ENCODE data around the gene EIPR1. TPM values are rescaled to one million over a fixed set of nuclear protein-coding genes. Genes with fewer than 3 reads are reported as not detected.

The EIPR1 gene
- total and polyA plus RNA-seq, 2 donors (not counting 3 experiments of a cell fraction or from before 2014, with no cell fraction given): 30.8 to 57.3 TPM

- ChIA-PET CTCF (no interaction called here), POLR2A (no interaction called here)
- dilution Hi-C loops (cut with MboI; ENCODE audit: extremely low pct_ligation_motif_present, low sequenced_read_pairs) (no loop called here), intact Hi-C loops (cut with micrococcal nuclease) (no loop called here)
- DNase-seq (ENCODE audit: low read depth, low spot score) (no peak), FAIRE-seq (no peak)
- Histone ChIP-seq H4K20me1 (replicated peaks; ENCODE audit: control insufficient read depth, extremely low read depth, insufficient read depth, low read length) (no peaks in the 10 kb centered on the region), H3K79me2 (ENCODE audit: control insufficient read depth, insufficient read depth, low read length) (no peaks in the 10 kb centered on the region), H3K4me2 (ENCODE audit: insufficient read depth, low read length) (no peak overlapping the region), H3K9me1 (replicated peaks; ENCODE audit: control insufficient read depth, extremely low read depth, insufficient read depth, low read length) (no peaks in the 10 kb centered on the region), H3K9me3 (replicated peaks; ENCODE audit: control insufficient read depth, insufficient read depth, low read length) (no peaks in the 10 kb centered on the region), H3K27ac (ENCODE audit: insufficient read depth, low read depth, low read length) (no peak overlapping the region), H3K36me3 (ENCODE audit: control insufficient read depth in 2 of 2, extremely low read depth in 1 of 2, insufficient read depth in 2 of 2, low read length in 2 of 2) (no peaks in the 10 kb centered on the region), H3K4me3 (replicated peaks in 1 of 3; ENCODE audit: insufficient read depth in 1 of 3, low read depth in 1 of 3, low read length in 3 of 3) (no peak overlapping the region), H3K27me3 (ENCODE audit: control insufficient read depth in 2 of 2, insufficient read depth in 2 of 2, low read length in 2 of 2) (no peaks in the 10 kb centered on the region), H3K9ac (replicated peaks; ENCODE audit: extremely low read depth, insufficient read depth, low read length) (no peak overlapping the region), H3K4me1 (ENCODE audit: control insufficient read depth, extremely low read depth, insufficient read depth, low read length) (no peaks in the 10 kb centered on the region), H2AFZ (ENCODE audit: low read depth, low read length) (no peak overlapping the region)
- TF ChIP-seq, protein P1, sequence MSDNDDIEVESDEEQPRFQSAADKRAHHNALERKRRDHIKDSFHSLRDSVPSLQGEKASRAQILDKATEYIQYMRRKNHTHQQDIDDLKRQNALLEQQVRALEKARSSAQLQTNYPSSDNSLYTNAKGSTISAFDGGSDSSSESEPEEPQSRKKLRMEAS (IDR thresholded peaks at IDR 0.05; ENCODE audit: insufficient read depth, insufficient read length): no peak
- TF ChIP-seq POLR2A (IDR thresholded peaks at IDR 0.05; ENCODE audit: low read depth, low read length) (no peak), POLR2AphosphoS5 (IDR thresholded peaks at IDR 0.05; ENCODE audit: insufficient read depth, low read depth, low read length) (no peak), GATA2 (IDR thresholded peaks at IDR 0.05; ENCODE audit: insufficient read depth, insufficient read length, low read depth, low read length) (no peak), FOS (IDR thresholded peaks at IDR 0.05; ENCODE audit: borderline replicate concordance, insufficient read depth, low read length) (no peak)
- BruUV-seq (replicated peaks): no TSS peak
These were observed 99.7 kb downstream of the EIPR1 start for GRCh38 chr2:3277748-3278520.

DNA sequence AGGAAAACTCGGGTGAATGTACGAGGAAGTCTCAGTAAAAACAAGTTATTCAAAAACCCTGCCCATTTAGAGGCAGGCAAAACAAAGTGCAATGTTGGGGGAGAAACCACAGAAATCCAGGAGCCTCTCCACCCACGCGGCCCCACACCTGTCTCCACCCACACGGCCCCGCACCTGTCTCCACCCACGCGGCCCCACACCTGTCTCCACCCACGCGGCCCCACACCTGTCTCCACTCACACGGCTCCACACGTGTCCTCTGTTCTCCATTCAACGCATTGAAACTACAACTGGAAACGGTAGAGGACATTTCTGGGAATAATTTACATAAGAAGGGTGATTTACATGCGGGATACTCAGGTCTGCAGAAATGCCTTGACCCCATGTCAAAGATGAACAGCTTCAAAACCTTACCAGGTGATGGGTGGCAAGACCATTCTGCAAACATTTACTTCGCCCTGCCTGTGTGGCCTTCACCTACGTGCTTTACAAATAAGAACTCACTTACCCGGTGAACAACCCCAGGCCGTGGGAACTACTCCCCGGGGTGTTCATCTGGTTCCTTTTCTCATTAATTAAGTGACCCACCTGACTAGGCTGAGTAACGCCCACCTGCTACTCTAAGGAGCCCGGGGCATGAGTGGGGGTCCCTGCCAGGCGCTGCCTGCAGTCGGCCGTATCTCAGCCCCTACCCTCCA is 100.4 kb downstream of the EIPR1 start:
- Histone ChIP-seq H4K20me1 (replicated peaks; ENCODE audit: control insufficient read depth, extremely low read depth, insufficient read depth, low read length) (no peaks in the 10 kb centered on the region), H3K4me3 (replicated peaks in 1 of 3; ENCODE audit: insufficient read depth in 1 of 3, low read depth in 1 of 3, low read length in 3 of 3) (no peak overlapping the region), H2AFZ (ENCODE audit: low read depth, low read length) (no peak overlapping the region), H3K9ac (replicated peaks; ENCODE audit: extremely low read depth, insufficient read depth, low read length) (no peak overlapping the region), H3K79me2 (ENCODE audit: control insufficient read depth, insufficient read depth, low read length) (no peaks in the 10 kb centered on the region), H3K36me3 (ENCODE audit: control insufficient read depth in 2 of 2, extremely low read depth in 1 of 2, insufficient read depth in 2 of 2, low read length in 2 of 2) (no peaks in the 10 kb centered on the region), H3K27ac (ENCODE audit: insufficient read depth, low read depth, low read length) (no peak overlapping the region), H3K9me3 (replicated peaks; ENCODE audit: control insufficient read depth, insufficient read depth, low read length) (no peaks in the 10 kb centered on the region), H3K9me1 (replicated peaks; ENCODE audit: control insufficient read depth, extremely low read depth, insufficient read depth, low read length) (no peaks in the 10 kb centered on the region), H3K4me2 (ENCODE audit: insufficient read depth, low read length) (no peak overlapping the region), H3K4me1 (ENCODE audit: control insufficient read depth, extremely low read depth, insufficient read depth, low read length) (no peaks in the 10 kb centered on the region), H3K27me3 (ENCODE audit: control insufficient read depth in 2 of 2, insufficient read depth in 2 of 2, low read length in 2 of 2) (no peaks in the 10 kb centered on the region)
- TF ChIP-seq, protein P1 (IDR thresholded peaks at IDR 0.05; ENCODE audit: insufficient read depth, insufficient read length): no peak
- TF ChIP-seq POLR2A (IDR thresholded peaks at IDR 0.05; ENCODE audit: low read depth, low read length) (no peak), JUN (IDR thresholded peaks at IDR 0.05; ENCODE audit: borderline replicate concordance, insufficient read depth, insufficient read length, low read depth) (no peak), GATA2 (IDR thresholded peaks at IDR 0.05; ENCODE audit: insufficient read depth, insufficient read length, low read depth, low read length) (no peak), POLR2AphosphoS5 (IDR thresholded peaks at IDR 0.05; ENCODE audit: insufficient read depth, low read depth, low read length) (no peak), EZH2 (IDR thresholded peaks at IDR 0.05; ENCODE audit: borderline replicate concordance, low read depth, low read length, severe bottlenecking) (no peak), CTCF (IDR thresholded peaks at IDR 0.05; ENCODE audit: extremely low read depth in 1 of 2, insufficient read depth in 1 of 2, low read depth in 1 of 2, low read length in 2 of 2) (no peak), FOS (IDR thresholded peaks at IDR 0.05; ENCODE audit: borderline replicate concordance, insufficient read depth, low read length) (no peak), MYC (IDR thresholded peaks at IDR 0.05; ENCODE audit: low read depth, low read length) (no peak)
- no peak for DNase-seq (ENCODE audit: low read depth, low spot score)
- intact Hi-C loops (cut with micrococcal nuclease) (no loop called here), dilution Hi-C loops (cut with MboI; ENCODE audit: extremely low pct_ligation_motif_present, low sequenced_read_pairs) (no loop called here)
- FAIRE-seq: no peak
- ChIA-PET CTCF (no interaction called here), POLR2A (no interaction called here)
- BruUV-seq (replicated peaks): no TSS peak
